Measurements from ENCODE around the gene RHO.

DNA sequence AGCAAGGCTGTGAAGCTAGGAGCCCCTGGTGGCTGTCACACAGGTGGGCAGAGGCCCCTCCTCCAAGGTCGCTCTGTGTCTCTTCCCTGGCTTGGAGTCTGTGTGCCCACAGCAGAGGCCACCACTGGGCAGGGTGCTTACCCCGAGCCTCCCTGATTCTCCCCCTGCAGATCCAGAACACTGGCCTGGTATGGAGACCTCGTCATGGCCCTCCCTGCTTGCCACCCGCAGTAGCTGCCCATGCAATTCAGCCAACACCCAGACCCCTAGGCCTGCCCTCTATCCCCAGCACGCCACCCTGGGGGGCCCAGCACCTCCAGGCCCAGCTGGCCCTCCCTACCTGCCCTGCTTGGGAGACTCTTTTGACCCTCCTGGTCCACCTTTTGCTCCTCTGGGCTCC is 5.5 kb upstream of the RHO start:
- no peak for TF ChIP-seq POLR2A (IDR thresholded peaks at IDR 0.05)
- TF ChIP-seq, protein P1, sequence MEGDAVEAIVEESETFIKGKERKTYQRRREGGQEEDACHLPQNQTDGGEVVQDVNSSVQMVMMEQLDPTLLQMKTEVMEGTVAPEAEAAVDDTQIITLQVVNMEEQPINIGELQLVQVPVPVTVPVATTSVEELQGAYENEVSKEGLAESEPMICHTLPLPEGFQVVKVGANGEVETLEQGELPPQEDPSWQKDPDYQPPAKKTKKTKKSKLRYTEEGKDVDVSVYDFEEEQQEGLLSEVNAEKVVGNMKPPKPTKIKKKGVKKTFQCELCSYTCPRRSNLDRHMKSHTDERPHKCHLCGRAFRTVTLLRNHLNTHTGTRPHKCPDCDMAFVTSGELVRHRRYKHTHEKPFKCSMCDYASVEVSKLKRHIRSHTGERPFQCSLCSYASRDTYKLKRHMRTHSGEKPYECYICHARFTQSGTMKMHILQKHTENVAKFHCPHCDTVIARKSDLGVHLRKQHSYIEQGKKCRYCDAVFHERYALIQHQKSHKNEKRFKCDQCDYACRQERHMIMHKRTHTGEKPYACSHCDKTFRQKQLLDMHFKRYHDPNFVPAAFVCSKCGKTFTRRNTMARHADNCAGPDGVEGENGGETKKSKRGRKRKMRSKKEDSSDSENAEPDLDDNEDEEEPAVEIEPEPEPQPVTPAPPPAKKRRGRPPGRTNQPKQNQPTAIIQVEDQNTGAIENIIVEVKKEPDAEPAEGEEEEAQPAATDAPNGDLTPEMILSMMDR (IDR thresholded peaks at IDR 0.05): no peak

Data from body of pancreas (tissue), 4 donors.